ENCODE results near the gene ATP1B1.

DNA sequence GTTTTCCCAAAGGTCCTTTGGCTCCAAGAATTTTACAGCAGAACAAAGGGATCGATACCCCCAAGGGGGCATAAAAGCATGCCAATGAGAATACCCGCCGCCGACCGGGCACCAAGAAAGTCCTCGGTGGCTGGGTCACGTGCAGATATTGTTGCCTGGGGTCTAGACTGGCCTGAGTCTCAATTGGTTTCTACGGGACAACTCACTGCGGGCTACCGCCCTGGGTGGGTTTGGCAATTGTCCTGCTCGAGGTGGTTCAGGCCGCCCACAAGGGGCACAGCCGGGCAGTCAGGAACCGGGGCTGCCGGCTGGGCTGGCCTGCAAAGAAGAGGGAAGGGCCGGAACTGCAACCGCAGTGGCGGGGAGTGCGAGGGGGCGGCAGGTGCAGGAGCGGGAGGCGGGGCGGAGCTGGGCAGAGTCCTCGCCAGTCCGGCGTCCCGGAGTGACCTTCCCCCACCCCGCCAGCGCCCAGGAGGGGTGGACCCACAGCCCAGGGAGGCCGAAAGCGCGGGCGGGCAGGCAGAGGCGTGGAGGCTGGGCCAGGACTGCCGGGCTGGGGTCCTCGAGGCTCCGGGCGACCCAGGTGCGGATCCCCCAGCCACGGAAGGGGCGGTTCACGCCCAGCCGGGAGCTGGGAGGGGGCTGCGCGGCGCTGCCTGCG, 926 bp upstream of the ATP1B1 start:
- TF ChIP-seq EZH2phosphoT487 (IDR thresholded peaks at IDR 0.05; ENCODE audit: borderline replicate concordance, low read length): no peak
- TF ChIP-seq, protein P1, sequence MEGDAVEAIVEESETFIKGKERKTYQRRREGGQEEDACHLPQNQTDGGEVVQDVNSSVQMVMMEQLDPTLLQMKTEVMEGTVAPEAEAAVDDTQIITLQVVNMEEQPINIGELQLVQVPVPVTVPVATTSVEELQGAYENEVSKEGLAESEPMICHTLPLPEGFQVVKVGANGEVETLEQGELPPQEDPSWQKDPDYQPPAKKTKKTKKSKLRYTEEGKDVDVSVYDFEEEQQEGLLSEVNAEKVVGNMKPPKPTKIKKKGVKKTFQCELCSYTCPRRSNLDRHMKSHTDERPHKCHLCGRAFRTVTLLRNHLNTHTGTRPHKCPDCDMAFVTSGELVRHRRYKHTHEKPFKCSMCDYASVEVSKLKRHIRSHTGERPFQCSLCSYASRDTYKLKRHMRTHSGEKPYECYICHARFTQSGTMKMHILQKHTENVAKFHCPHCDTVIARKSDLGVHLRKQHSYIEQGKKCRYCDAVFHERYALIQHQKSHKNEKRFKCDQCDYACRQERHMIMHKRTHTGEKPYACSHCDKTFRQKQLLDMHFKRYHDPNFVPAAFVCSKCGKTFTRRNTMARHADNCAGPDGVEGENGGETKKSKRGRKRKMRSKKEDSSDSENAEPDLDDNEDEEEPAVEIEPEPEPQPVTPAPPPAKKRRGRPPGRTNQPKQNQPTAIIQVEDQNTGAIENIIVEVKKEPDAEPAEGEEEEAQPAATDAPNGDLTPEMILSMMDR (IDR thresholded peaks at IDR 0.05; ENCODE audit: low read depth, low read length, poor library complexity, severe bottlenecking): no peak

Data from DOHH2 (cell line).